NCI-H82 (cell line): ENCODE results near the gene CSRNP3.

Experiments used
- DNase-seq: peaks from one replicate; lab custom pipeline; 2025; lab: John Stamatoyannopoulos, UW

CSRNP3 gene

DNA sequence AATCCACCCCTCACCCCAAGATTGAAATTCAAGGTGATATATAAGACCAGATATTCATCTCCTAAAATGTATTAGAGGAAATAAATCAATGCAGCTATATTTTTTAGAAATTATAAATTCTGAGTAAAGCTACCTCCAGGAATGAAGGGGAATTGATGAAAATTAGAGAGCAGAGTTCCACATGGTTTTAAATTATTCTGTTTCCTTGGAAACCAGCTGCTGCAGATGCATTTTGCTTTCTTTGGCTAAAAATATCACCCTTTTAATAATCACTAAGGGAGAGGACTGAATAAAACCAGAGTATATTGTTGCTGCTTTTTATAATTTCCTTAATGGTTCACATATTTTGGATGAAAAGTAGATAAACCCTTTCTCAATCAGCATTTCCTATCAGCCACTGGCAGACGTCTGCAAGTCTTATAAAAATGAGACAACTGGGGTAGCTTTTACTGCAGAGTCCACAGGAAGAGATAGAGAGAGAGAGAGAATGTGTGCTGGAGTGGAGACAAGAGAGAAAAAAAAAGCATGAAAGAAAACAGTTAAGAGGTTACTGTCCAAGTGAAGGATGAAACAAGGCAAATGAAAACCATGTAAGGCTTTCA is 2.0 kb downstream of the CSRNP3 start:
- DNase-seq: peak; percentile 61

DNA sequence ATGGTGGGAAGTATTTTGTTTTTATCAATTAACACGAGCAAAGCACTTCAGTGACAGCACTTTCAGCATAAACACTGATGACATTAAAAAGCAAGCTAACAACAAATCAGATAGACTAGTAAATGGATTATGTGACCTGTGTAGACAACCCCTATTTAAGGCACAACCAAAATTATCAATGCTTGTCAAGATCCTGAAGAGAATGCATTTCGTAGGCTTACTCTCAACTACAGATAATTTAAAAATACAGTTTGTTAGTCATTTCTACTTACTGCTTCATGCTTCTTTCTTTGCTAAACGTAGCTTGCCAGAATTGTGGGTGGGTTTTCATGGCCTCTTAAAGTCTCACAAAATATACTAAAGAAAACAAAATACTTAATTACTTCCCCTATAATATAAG is 3.4 kb downstream of the CSRNP3 start:
- DNase-seq: peak; percentile 84

DNA sequence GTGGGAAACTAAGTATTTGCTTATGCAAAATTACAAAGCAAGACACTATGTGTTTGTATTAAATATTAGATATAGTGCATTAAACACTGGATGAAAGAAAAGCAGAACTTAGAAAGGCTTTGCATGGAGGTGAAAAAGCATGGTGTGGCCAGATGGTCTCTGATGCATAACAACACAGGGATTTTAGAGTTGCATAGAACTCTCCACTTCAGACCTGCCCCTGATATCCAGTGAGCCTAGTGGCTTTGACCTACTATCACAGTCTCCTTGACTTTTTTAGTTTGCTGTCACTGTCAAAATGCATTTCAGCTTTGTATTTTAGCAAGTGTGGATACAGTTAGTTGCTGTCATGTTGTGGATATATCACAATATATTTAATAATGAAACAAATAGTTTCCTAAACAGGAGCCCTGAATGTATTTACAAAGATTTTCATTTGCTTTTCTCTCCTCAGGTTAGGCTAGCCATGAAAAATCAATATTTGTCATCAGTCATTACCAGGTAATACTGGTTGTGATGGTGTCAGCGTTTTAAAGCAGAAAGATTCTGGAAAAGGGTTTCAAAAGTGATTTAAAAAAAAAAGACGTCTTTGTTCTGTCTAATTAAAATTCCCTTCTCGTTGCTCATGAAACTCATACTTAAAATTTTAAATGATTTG is 5.2 kb downstream of the CSRNP3 start:
- DNase-seq: peak; percentile 87

DNA sequence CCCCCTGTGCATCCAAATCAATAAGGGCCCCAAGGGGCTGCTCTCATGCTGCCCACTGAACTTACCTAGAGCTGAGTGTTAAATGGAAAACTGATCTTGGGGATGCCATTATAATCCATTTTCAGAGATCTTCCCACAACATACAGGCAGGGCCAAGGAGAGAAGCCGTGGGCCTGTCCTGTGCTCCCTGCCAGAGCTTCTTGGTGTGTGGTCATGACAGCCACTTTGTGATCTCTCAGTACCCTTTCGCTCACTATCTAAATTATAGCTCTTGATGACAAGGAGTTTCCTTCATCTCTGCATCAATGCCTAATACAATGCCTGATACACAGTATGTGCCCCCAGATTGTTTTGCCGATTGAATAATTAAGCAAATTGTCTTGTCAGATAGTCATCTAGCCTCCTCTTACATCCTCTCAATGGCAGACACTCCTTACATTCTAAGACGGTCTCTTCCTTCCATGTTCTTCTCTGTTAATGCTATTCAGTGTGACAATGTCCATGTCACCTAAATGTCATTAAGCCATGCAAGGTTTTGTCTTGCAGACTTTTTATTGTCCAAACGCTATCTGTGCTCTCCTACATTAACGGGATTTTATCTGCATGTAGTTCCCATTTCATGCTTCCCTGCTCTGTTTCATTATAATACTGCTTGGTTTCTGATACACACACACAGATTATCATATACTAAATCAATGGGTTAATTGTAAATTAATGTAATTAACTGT is 5.9 kb downstream of the CSRNP3 start:
- peak; percentile 56 for DNase-seq

DNA sequence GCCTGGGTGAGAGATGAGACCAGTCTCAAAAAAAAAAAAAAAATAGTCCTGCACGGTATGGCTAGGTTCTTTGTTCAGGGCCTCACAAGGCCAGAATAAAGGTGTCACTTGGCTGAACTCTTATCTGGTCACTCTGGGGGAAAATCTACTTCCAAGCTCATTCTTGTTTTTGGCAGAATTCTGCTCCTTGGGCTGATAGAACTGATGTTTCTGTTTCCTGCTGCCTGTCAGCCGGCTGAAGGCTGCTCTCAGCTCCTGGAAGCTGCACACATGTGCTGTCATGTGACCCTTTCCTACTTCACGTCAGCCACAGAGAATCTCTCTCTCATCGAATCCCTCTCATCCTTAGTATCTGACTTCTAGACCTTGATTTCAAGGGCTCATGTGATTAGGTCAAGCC is 10.4 kb downstream of the CSRNP3 start:
- no peak for DNase-seq

DNA sequence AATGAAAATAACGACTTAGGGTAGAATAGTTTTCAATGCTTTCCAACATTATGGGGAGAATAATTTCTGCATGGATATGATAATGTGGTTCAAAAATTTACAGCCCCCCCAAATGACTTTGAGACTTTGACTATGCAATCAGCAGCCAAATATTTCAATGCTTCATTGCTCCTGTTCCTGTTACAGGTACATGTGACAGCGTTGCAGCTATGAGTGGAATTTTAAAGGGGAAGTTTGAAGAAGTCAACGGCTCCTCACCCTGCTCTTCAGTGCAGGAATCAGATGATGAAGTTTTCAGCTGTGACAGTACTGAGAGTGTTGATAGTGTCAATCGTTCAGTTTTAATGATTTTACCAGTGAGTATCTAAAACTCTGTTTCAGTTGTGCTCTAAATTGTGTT is 25.1 kb downstream of the CSRNP3 start:
- no peak for DNase-seq

DNA sequence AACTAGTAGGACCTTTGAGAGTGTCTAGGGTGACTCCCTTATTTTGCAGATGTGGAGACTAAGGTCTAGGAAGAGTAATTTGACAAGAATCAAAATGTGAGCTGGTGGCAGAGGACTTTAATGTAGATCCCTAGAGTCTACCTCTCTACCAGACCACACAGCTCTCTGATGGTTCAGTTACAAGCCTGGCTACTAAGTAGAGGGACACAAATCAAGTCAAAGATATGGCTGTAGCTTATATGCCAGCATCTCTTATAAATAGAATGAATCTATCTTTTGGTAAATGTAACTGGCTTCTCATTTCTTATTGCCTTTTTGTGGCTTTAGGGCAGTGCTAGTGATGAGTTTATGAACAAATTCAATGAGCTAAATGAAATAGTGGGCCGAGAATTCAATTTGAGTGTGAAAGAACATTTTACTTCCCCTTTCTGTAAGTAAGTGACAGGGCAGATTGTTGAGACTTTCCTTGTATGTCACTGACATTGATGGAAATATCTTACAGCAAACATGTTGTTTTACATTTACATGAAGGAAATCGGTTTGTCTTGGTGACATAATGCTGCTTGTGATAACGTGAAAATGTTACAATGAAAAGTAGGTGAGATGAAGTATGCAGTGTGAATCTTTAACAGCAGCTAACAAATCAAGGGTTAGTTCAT is 28.3 kb downstream of the CSRNP3 start:
- no peak for DNase-seq

DNA sequence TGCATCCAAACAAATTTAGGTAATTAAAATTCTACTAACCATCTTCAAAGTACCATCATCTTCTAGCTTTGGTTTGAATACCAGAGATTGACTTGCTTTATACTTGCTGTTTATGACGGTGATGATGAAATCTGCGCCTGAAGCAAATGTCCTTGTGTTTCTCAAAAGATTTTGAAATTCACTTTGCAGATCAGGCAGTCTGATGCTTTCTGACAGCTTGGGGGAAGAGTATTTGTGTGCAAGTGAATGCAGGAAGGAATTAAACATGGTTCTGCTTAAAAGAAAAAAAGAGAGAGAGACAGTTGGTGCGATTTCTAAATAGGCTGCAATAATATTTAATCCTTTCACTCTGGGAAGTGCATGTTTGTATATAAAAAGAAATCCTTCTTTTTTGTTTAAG is 29.6 kb downstream of the CSRNP3 start:
- DNase-seq: no peak

DNA sequence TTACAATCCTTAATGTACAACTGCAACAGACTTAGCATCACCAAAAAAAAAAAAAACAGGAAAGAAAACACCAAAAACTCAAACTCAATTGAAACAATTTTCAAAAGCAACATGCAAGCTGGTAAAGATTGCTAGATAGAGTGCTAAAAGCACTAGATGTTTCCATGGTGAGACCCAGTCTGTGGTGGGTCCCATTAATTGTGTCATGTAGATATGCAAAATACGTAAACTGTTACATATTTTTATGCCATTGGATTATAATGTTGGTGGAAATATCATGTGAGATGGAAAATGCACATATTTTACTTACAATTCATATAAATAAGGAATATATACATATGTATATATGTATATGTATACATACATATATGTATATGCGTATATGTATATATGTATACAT is 30.5 kb downstream of the CSRNP3 start:
- no peak for DNase-seq

DNA sequence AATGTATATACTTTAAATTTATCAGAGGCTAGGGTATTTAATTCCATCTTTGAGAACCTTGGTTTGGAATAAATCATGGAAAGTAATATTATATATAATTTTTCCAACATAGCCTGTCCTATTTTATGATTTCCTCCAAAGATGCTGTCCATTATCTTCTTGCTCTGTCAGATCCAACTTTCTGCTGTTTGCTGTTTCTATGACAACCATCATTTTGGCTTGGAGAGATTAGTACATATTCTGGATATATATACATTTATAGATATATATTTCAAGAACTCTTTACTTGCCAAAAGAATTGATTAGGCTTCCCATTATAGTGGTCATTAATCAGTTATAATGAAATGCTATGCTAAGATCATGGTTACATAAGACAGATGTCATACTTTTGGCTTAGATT is 31.3 kb downstream of the CSRNP3 start:
- DNase-seq: no peak

DNA sequence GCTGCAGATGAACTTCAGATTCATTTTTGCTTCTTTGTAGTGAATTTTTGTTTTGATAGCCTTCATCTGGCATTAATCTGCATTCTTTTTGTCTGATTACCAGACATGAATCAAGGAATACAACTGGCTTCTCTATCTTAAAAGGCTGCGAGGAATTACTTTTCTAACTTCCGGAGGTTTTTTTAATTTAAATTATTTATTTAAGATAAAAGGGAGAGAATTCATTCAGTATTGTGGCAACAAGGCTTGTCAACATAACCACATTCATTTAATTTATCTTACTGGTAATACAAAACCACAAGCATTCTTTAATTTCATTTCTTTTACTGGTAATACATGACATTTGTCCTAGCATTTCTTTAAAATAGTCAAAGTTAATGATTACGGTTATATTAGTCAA is 36.0 kb downstream of the CSRNP3 start:
- DNase-seq: no peak

DNA sequence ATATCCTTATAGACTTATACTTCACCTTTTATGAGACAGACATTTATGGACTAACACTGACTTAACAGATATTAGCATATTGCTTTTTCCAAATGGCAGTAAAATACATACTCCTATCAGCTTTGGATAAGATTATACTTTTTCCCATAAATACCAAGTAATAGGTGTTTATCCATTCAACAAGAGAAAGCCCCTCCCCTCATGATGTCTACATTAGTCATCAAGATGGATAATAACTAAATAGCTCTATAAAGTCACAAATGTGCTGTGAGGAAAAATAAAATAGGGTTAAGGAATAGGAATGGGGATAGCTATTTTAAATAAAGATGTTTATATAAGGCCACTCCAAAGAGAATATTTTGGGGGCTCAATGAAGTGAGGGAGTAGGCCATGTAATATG is 39.4 kb downstream of the CSRNP3 start:
- no peak for DNase-seq

DNA sequence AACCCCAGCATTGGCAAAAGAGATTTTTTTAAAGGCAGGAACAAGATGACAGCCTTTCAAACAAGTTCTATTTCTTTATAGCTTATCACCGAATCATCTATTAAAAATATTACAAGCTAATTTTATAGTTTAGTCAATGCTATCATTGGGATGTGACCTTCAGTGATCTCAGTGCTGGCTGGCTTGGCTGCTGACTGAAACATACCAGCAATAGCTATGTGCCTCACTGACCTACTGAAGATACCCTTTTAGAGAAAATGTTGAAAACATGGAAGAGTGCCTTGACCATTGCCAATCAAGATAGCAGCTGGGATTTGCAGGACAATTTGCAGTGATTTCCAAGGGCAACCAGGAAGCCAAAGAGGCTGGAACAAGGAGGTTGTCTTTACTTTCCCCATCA is 44.0 kb downstream of the CSRNP3 start:
- DNase-seq: no peak

DNA sequence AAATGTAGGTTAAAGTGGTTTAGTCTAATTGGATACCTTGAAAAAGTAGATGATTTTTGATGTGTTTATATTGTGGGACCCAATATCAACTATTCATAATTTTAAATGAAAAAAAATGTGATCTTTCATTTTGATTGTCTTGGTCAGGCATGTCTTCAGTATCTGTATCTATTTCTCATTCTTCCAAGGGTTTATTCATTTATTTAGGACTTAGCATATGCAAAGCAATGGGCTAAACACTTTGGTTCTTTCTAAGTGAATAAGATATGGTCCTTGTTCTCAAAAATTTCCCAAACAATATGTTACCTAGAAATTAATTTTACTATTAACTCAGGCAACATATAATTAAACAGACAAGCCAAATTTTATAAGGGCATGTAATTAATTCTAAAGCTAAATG is 49.1 kb downstream of the CSRNP3 start:
- no peak for DNase-seq

DNA sequence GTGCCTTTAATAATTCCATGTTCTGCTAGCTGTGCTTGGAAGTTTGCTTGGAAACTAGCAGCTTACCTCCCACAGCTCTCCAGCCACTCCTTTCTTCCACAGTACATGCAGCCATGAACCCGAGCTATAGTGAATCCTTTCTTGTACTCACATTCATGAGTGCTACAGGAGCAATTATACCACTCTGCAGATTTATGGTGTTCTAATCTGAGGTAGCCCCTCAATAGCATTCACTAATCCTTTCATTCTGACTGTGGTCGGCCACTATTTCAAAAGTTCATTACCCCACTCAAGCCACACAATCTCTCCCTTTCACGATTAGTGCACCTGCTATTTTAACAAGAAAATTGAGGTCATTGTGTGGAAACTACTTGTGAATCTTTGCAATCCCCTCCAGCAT is 53.2 kb downstream of the CSRNP3 start:
- DNase-seq: peak; percentile 9

DNA sequence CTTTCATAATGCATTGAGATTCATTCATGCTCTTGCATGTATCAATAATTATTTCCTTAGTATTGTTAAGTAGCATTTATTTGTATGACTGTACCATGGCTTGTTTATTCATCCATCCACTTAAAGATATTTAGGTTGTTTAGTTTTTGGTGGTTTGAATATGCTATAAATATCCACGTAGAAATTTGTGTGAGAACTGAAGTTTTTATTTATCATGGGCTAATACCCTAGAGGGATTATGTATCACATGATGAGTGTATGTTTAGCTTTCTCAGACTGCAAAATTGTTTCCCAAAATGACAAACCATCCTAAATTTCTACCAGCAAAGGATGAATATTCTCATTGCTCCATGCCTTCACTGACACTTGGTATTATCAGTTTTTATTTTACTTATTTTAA is 55.2 kb downstream of the CSRNP3 start:
- DNase-seq: no peak

DNA sequence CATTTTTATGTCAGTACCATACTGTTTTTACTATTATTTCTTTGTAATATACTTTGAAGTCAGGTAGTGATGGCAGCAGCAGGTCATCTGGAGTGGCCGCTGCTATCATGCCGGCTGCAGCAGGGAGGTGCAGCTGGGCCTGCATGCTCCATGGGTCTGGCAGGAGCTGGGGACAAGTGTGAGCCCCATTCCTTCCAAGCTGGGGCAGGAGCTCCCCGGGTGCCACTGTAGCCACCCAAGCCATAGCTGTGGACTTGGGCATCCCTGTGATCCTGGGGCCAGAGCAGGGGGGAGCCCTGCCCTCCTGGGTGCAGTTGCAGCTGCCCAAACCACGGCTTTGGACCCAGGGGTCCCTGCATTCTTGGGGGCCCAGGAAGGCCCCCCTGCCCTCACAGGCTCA is 59.2 kb downstream of the CSRNP3 start:
- no peak for DNase-seq

DNA sequence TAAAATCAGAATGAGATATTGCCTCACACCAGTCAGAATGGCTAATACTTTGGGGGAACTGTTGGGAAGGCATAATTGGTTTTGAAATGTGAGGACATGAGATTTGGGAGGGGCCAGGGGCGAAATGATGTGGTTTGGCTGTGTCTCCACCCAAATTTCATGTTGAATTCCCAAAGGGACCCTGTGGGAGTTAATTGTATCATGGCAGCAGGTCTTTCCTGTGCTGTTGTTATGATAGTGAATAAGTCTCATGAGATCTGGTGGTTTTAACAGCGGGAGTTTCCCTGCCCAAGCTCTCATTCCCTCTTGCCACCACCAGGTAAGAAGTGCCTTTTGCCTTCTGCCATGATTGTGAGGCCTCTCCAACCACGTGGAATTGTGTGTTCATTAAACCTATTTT is 59.6 kb downstream of the CSRNP3 start:
- no peak for DNase-seq

DNA sequence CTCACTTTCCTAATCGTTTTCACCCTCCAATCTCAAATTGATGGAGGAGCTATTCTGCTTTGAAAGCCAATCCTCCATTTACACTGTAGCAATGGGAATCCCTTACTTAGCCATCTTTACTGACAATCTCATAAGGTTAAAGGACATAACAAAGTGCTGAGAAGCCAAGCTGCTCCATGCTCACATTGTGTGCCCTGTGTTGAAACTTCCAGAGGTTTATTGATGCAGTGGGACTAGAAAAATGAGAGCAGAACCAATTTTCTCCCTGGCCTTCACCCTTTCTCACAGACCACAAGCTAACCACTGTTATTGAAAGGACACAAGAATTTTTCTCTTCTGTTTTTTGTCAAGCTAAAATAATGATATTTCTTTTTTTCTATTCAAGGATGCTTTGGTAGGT is 63.8 kb downstream of the CSRNP3 start:
- DNase-seq: no peak

DNA sequence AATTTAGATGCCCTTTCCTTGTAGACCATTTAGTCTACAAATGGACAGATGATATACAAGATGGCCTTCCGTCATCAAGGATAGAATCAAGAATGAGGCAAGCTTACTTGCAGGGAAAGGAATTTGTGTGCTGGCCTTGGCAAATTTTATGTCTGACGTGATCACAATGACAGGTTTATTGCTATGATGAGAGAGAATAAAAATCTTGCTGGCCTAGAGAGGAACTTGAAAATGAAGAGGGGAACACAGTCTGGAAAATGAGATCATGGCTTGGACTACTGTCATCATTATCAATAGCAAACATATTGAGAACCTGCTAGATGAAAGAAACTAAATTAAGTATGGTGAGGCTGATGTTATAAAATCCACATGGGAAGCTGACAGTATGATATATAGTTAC is 66.0 kb downstream of the CSRNP3 start:
- no peak for DNase-seq

DNA sequence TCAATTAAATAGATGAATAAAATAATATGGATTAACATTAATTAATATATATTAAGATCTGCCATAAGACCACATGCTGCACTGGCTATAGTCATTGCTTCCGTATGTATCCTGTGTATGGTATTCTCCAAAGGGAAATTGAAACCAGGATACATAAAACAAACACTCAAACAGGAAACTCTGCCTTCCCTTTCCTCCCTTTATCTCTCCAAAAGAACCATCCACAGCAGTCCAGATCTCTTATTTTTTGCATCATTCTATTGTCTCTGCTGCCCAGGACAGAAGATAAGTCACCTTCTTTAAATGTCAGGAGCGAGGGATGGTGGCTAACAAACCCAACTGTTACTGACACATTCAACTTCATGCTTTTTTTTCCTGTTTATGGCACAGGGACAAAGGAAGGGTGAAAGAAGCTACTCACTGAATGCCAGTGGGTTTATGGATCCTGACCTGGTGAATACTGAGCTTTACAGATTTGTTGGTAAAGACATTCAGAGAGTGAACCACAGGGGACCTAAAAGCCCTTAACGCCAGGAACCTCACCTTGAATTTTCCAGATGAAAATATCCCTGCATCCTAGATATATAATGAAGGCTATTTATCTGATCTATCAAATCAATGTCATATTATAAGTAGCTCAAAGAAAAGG is 67.5 kb downstream of the CSRNP3 start:
- DNase-seq: no peak

DNA sequence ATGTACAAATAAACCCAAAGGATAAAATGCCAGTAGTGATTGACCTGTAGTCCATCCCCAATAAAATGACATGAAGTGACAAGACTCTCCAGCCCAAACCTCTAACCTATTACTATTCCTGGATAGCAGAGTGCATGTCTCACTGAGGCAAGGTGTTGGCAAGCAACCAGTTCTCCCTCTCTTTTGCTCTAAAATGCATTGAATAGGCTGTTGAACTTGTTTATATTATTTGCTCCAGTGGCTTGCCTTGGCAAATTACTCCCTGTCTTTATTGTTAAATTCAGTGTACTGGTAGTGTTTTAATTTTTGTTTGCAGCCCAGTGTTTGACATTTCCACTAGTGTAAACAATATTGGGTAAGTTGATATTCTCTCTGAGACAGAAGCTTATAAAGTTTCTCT is 70.5 kb downstream of the CSRNP3 start:
- DNase-seq: no peak

DNA sequence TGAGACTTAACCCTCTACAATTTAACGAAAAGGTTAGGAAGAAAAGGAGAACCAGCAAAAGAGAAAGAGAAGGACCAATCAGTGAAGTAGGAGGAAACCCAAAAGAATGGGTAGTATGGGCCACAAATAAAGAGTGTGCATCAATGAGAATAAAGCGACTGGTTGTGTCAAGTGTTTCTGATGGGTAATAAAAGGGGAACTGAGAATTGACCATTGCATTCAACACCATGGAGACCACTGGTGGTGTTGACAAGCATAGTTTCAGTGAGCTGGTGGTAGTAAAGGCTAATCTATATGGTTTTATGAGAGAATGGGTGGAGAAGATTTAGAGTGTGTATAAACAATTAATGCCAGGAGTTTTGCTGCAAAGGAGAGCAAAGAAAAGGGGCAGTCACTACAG is 75.4 kb downstream of the CSRNP3 start:
- DNase-seq: no peak
